HG03064 (cell line): ENCODE measurements around the gene ABCC9.
"Not testable (repeated sequence)": the region's sequence is repeated elsewhere in the genome, so short reads cannot be mapped to it uniquely, and the experiment has no call there.

Experiments
- ATAC-seq: cut with Tn5 transposase; IDR thresholded peaks from one replicate; pipeline ENCODE4 v1.9.1; 2021; ENCODE audit warnings: low read depth; ENCODE audit not compliant: unreplicated experiment

Gene ABCC9

DNA sequence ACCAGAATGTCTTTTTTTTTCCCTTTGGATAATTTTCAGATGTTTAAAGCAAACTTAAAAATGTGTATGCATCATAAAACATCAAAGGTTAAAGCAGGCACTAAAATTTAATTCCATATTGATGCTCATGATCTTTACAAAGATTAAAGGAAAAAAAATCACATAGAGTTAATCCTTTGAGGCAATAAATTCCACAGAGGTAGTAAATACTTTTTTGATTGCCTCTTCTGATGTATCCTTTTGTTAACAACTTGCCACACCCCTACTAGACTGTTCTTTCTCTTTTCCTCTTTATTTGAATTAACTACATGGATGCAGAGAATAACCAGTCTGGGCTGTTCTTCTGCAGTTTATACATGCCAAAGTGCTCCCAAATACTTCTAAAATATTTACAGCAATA lies 121.5 kb downstream of the ABCC9 start:
- no peak for ATAC-seq

DNA sequence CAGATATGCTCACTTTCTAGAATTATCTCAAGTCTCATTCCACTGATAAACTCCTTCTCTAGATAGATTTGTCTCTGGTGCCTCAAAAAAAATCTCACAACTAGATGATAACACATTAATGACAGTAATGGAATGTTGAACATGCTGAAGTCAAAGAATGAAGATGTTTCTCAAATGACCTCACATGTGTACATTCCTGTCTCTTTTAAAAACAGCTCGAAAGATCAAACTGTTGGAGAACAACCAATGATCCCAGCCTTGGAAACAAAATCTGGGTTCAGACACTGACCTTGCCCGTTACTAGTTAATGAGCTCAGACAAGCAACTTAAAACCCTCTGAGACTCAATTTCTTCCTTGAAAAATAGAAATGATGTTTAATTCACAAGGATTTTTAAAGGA lies 122.0 kb downstream of the ABCC9 start:
- ATAC-seq = no peak

DNA sequence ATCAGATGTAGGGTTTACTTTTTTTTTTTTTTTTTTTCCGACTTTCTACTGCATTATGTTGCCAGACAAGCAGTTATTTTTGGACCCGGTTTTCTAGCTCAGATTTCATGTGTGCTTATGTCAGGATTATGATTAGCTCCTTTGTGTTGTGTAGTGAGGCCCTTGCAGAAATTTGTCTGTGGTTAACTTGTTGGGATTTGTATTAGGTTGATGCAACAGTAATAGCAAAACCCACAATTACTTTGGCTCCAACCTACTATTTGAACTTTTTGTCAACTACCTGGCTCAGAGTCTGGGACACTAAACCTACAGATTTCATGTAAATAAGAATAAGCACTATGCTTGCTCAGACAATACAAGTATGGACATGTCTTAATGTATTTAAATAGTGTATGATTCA lies 122.6 kb downstream of the ABCC9 start:
- ATAC-seq = no peak

DNA sequence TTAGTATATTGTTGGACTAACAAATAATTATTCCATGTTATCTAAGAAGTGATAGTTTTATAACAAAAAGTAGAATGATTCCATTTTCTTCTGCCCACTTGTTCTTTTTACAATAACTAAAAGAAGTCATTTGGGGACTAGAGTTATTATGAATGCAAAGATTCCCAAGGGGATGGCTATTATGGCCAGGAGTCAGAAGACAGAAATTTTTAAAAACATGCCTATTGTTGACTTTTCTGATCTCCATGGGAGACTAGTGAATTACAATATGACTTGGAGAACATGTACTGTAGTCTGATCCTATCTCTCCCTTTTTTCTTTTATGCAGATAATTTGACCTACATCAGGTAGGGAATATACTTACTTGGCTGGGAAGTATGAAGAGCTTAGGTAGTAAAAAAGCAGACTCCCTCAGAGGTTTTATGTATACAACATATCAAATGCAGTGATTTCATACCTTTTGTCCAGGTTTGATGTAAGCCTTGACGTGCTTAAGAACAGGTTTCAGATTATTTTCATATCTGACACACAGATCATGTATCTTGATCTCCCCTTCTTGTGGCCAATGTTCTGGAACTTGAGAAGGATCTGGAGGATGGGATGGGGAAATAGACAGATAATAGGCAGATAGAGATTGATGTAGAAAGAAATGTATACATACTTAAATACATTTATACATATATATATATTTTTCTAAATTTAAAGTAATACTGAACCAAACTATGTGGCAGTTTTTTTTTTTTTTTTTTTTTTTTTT lies 125.7 kb downstream of the ABCC9 start:
- ATAC-seq = no peak

DNA sequence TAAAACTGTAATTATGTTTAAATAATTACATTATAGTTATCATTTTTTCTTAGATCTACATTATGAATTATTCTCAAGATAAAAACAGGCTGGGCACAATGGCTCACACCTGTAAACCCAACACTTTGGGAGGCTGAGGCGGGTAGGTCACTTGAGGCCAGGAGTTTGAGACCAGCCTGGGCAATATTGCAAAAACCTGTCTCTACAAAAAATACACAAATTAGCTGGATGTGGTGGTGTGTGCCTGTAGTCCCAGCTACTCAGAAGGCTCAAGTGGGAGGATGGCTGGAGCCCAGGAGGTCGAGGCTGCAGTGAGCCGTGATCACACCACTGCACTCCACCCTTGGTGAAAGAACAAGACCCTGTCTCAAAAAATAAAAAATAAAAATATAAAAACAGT lies 126.4 kb downstream of the ABCC9 start:
- no peak for ATAC-seq

DNA sequence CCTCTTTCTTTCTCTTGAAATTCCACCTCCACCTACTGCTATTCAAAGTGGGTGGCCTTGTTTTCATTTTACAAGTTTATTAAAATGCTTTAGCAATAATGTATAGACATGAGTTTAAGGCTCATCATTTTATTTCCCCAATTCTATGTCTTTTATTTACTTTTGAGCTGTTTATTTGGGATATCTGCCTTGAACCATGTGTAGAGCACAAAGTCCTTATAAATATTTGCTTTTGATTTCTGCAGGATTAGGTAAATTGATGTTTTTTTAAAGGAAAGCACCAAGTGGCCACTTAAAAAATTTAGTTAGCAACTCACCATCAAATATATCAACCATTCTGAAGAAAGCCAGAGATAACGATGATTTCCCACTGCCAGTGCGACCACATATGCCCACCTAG lies 126.9 kb downstream of the ABCC9 start:
- no peak for ATAC-seq

DNA sequence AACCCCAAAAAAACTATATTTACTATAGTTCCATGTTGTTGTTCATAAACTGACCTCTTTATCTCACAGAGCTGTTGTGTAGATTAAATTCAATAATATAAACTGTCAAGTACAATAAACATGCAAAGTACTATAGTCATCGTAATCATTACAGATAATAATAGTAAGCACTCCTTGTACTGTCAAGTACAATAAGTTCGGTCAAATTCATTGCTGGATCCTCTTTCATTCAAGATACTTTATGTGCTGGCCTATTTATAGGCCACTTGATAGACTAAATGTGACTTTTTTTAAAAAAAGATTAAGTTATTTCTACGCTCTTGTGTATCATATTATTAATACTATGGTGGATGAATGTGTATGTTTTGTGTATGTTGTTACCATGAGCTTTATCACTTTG lies 127.5 kb downstream of the ABCC9 start:
- no peak for ATAC-seq

DNA sequence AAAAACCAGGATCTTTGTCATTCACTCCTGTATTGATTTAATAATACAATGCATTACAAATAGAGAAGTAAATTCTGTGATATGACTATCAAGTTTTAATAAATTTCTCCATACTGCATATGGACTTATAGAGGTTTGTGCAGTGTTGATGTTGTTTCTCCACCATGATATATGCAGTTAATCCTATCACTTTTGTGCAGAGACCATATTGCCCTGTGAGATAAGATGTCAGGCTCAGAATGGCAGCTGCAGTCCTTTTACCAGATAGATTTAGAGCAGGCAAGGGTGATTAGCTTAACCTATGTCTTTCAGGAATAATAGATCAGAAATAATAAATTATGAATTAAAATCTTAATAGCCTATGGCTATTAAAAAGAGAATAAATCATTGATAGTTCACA lies 128.1 kb downstream of the ABCC9 start:
- no peak for ATAC-seq

DNA sequence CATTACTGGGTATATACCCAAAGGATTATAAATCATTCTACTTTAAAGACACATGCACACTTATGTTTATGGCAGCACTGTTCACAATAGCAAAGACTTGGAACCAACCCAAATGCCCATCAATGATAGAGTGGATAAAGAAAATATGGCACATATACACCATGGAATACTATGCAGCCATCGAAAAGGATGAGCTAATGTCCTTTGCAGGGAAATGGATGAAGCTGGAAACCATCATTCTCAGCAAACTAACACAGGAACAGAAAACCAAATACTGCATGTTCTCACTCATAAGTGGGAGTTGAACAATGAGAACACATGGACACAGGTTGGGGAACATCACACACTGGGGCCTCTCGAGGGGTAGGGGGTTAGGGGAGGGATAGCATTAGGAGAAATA lies 128.9 kb downstream of the ABCC9 start:
- not testable (repeated sequence) for ATAC-seq

DNA sequence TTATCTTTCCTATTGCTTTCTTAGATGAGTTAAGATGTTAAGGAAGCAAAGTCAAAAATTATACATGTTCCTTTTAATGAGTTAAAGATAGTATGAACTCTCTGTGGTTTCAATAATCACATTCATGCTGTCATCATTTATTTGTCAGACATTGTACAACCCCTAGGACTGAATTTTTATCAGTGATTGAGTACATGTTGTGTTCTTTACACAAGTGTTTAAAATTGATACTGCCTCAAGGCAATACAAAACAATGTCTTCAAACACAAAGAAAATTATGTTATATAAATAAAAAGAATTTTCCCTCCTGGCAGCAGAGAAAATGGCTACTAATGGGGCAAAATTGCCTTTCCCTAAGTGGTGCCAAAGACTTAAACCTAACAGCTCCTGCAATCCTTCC lies 132.1 kb downstream of the ABCC9 start:
- ATAC-seq = no peak

DNA sequence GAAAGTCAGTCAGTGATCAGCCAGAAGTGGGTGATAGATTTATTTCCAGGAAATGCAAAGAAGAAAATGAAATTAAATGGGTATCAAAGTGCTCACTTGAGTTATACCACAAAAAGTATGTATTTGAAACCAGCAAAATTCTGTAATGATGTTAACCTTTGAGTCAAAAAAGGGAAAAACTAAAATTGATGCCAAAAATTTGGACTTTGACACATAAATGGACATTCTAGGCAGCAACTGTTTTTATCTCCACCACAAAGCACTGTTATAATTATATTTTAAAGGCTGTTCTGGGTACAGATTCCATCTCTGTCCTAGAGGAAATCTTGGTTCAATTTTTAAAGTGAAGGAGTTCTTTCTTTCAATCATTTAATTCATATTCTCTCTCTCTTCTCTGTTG lies 135.0 kb downstream of the ABCC9 start:
- no peak for ATAC-seq

DNA sequence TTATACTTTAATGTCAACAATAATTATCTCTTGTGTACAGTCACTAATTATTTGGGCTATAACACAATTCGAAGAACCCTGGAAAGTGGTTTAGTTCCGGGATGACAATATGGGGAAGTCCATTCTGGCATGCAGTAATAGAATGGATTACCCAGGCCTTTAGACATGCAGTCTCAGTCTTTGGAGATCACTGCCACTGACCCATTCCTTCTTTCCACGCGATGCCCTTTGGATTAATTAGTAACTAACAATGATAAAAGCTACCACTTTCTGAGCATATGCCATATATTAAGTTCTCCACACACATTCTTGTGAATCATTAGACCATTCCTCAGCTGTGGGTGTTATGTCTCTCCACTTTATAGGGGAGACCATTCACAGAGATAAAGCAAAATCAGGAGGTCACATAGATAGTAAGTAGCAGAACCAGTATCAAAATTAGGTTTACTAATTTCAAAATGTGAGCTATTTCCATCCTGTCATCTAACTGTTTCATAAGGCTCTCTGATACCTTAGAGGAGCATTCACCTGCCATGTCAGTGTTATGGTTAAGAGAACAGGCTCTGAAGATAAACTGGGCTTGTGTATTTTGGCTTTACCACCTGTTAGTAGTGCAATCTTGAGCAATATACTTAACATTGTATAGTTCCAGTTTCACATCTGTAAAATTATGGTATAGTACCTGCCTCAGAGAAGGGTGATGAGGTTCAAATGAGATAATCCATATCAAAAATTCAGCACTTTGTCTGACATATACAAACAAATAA lies 139.5 kb downstream of the ABCC9 start:
- ATAC-seq = no peak

DNA sequence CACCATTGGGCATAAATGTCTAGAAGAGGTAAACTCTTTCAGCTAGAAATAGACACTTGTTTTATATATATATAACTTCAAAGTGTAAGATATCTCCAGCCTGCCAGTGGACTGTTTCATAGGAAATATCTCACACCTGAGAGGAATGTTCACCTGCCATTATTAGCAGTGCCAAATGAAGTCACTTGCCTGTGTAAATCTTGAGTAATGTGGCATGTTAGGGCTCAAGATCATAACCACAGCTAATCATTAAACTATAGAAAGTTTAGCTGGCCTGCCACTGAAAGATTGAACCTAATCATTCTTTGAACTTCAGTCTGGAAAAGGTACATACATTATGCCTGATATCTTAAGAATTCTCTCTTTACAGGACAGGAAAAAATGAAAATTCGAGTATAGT lies 141.2 kb downstream of the ABCC9 start:
- ATAC-seq = no peak

DNA sequence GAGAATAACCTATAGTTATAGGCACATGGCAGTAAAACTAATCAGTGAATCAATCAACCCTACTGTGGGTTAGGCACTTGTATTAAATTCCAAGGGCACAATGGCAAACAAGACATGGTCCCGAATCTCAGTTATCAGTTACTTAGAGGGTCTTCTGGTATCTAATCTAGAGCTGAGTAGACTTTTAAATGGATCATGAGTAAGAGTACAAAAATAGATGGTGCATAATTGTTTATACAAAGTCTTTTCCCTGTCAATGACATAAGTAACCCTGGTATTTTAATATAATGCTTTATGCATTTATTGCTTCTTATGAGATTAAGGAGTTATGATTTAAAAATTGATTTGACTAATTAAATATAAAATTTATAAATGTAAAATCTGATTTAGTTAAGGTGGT lies 143.7 kb downstream of the ABCC9 start:
- no peak for ATAC-seq

DNA sequence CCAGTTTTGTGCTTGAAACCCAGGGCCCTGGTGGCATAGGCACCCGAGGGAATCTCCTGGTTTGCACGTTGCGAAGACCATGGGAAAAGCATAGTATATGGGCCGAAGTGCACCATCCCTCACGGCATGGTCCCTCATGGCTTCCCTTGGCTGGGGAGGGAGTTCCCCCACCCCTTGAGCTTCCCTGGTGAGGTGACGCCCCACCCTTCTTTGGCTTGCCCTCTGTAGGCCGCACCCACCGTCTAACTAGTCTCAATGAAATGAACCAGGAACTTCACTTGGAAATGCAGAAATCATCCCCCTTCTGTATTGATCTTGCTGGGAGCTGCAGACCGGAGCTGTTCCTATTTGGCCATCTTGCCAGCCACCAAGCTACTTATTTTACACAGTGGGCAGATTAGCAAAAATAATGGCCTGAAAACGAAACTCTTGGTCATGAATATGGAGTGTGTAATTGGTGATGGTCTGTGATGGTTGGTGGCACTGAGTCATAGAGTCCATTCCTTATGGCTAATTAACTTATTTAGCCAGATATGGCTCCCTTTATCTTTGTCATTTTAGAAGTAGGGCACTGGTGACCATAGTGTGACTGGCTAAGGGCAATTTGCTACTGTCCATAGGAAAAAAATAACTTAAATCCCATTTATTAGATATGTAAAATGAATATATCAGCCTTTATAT lies 145.4 kb downstream of the ABCC9 start:
- no peak for ATAC-seq

DNA sequence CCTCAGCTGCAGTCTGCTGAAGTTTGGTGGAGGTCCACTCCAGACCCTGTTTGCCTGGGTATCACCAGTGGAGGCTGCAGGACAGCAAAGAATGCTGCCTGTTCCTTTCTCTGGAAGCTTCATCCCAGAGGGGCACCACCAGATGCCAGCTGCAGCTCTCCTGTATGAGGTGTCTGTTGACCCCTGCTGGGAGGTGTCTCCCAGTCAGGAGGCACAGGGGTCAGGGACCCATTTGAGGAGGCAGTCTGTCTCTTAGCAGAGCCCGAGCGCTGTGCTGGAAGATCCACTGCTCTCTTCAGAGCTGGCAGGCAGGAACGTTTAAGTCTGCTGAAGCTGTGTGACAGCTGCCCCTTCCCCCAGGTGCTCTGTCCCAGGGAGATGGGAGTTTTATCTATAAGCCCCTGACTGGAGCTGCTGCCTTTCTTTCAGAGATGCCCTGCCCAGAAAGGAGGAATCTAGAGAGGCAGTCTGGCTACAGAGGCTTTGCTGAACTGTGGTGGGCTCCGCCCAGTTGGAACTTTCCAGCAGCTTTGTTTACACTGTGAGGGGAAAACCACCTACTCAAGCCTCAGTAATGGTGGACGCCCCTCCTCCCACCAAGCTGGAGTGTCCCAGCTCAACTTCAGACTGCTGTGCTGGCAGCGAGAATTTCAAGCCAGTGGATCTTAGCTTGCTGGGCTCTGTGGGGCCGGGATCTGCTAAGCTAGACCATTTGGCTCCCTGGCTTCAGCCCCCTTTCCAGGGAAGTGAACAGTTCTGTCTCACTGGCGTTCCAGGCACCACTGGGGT lies 146.2 kb downstream of the ABCC9 start:
- not testable (repeated sequence) for ATAC-seq

DNA sequence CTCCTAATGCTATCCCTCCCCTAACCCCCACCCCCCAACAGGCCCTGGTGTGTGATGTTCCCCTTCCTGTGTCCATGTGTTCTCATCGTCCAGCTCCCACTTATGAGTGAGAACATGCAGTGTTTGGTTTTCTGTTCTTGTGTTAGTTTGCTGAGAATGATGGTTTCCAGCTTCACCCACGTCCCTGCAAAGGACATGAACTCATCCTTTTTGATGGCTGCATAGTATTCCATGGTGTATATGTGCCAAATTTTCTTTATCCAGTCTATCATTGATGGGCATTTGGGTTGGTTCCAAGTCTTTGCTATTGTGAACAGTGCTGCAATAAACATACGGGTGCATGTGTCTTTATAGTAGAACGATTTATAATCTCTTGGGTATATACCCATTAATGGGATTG lies 151.5 kb downstream of the ABCC9 start:
- ATAC-seq = not testable (repeated sequence)

DNA sequence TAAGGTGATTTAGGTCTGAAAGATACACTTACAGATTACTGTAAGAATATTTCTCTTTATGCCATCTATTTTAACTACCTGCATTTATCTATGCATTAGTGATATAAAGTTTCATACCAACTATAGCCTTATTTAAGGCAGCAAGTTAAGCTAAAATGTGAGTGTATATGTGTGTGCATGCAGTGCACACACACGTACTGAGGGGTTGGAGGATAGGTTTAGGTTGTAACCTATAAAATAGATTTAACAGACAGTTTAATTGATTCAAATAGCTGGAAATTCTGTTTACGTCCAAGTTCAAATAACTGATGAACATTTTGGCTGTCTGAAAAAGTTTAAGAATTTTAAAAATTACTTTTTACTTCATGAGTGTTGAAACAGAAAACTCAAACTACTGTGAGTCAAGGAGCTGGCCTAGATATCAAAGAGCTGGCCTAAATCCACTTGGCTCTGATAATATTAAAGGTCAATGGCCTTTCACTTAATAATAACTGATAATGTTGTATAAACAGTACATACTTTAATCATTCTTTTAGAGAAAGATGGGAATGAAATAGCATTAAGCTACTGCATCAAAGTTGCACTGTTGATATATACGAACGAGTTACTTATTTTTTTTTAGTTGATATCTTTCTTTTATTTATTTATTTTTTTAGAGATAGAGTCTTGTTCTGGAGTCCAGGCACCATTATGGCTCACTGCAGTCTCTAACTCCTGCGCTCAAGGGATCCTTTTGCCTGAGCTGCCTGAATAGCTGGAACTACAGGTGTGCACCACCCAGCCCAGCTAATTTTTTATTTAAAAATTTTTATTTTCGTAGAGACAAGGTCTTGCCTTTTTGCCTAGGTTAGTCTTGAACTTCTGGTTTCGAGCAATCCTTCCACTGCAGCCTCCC lies 152.9 kb downstream of the ABCC9 start:
- no peak for ATAC-seq

DNA sequence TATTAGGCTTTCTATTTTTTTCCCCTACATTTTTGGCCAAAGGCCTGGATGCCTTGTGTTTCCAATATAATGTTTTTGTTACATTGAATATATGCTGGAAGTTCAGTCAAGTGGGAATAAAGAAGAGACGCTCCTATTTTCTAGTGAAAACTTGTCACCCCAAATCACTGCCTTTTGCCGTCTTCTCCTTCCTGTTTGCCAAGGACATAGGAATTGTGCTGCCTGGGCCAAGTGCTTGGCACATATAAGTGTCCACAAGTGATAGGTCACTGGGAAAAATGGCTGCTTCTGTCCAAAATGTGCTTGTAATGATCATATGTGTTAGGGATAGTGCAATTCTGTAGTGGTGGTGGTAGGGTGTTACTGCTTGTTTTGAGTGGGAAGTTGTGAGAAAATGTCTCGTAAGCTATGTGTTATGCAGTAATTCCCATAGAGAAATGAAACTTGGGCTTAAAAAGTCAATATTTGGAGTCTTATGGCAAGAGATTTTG lies 155.1 kb downstream of the ABCC9 start:
- ATAC-seq = no peak

DNA sequence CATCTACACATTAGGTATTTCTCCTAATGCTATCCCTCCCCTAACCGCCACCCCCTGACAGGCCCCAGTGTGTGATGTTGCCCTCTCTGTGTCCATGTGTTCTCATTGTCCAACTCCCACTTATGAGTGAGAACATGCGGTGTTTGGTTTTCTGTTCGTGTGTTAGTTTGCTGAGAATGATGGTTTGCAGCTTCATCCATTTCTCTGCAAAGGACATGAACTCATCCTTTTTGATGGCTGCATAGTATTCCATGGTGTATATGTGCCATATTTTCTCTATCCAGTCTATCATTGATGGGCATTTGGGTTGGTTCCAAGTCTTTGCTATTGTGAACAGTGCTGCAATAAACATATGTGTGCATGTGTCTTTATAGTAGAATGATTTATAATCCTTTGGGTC lies 158.5 kb downstream of the ABCC9 start:
- not testable (repeated sequence) for ATAC-seq
